ENCODE results near the gene ANKRD17.

DNA sequence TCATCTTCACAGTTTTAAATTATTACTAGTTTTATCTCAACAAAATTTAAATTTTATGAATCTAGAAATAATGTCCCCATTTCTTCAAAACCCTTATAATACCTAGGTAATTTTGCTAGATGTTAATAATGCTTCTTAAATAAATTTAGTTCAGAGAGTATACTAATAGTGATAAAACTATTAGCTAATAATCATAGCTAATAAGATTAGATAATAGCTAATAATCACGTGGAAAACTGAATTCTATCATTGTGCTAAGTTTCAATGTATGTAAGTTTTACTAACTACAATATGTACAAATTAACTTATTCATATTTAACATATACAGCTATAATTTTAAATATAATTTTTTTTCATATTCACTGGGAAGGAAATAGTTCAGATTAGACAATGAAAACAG is 10.2 kb downstream of the ANKRD17 start:
- no peak for TF ChIP-seq POLR2A (IDR thresholded peaks at IDR 0.05)
- TF ChIP-seq, protein P1, sequence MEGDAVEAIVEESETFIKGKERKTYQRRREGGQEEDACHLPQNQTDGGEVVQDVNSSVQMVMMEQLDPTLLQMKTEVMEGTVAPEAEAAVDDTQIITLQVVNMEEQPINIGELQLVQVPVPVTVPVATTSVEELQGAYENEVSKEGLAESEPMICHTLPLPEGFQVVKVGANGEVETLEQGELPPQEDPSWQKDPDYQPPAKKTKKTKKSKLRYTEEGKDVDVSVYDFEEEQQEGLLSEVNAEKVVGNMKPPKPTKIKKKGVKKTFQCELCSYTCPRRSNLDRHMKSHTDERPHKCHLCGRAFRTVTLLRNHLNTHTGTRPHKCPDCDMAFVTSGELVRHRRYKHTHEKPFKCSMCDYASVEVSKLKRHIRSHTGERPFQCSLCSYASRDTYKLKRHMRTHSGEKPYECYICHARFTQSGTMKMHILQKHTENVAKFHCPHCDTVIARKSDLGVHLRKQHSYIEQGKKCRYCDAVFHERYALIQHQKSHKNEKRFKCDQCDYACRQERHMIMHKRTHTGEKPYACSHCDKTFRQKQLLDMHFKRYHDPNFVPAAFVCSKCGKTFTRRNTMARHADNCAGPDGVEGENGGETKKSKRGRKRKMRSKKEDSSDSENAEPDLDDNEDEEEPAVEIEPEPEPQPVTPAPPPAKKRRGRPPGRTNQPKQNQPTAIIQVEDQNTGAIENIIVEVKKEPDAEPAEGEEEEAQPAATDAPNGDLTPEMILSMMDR (IDR thresholded peaks at IDR 0.05) = no peak

All from right lobe of liver (tissue), 4 donors.